Activated CD4-positive, CD25-positive, alpha-beta regulatory T cell treated with anti-CD3 and anti-CD28 coated beads, Interleukin-2, amount 50 U/mL, for 72 hours (primary cell): Measurements from ENCODE around the gene RECK.
A peak's percentile ranks its signal among the peaks of the same experiment; 100 is the strongest.
"Not testable (repeated sequence)": the region's sequence is repeated elsewhere in the genome, so short reads cannot be mapped to it uniquely, and the experiment has no call there.

Experiments
- DNase-seq: peaks from one replicate; pipeline ENCODE4 v3.0.0; 2021

Gene RECK

DNA sequence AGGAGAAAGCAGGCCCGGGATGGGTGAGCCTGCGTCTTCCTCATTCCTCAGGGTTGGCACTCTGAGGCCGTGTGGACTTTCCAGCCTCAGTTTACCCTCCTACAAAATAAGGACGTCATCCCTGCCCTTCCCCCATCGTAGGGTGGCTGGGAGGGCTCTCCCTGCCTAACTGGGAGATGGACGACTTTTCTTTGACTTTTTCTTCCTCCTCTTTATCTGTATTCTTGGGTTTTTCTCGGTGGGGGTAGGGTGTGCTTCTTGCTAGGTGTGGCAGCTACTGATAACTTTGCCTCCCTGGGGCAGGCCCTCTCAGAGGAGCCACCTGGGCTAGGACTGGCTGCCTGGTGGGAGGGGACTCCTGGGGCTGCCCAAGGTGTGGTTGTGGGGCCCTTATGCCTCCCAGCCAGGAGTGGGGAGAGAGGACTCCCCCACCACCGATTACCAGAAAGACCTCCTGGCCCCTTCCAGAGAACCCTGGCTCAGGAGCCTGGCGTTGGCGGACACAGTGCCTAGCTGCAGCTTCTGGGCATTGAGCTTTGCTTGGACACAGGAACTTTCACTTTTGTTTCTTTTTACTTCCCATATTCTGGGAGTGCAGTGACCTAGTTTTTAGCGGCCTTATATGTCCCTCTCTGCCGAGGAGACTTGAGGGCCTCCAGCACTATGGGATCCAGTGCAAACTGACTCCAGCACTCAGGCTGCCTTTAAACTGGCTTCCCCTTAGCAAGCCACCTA lies 106.0 kb downstream of the RECK start:
- no peak for DNase-seq

DNA sequence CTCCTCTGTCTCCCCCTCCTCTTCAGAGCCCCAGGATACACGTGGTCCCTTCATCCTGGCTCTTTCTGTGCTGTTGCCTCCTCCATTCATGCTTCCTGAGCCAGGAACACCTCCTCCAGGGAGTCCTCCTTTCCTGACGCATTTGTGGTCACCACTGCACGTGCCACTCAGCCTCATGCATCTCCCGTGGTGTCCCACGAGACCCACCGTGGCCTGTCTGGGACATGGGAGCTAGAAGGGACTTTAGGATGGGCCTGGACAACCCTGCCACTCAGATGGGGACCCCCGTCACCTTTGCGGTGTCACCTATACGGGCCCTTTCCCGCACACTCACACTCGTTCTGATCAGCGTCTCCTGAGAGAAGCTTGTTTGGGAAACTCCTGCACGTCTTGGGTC lies 106.5 kb downstream of the RECK start:
- no peak for DNase-seq

- DNase-seq, result no peak
Measured at GRCh38 chr9:36144309-36145232, 107.9 kb downstream of the RECK start.

DNA sequence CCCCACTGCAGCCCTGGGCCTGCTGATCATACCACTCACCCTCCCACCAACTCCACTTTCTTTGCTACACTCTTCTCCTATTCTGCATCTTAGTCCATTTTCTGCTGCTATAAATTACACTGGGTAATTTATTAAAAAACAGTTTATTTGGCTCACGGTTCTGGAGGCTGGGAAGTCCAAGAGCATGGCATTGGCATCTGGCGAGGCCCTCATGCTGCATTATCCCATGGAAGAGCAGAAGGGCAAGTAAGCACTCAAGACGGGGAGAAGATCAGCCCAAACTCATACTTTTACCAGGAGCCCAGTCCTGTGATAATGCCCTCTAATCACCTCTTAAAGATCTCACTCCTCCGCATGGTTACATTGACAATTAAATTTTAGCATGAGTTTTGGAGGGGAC lies 109.3 kb downstream of the RECK start:
- no peak for DNase-seq

DNA sequence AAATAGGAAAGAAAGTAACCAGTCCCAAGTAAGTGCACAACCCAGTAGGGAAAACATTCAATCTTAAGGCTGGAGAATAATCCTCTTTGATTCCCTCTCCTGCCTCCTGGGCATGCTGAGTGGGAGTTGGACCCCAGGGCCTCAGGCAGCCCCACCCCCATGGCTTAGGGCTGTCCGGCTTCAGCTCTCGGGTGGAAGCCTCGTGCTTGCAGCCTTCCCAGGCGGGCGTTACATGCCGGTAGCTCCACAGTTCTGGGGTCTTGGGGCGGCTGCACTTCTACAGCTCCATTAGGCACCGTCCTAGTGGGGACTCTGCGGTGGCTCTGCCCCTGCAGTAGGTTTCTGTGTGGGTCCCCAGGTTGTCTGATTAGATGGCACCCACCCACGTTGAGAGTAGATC lies 109.9 kb downstream of the RECK start:
- no peak for DNase-seq

GRCh38 chr9:36147441-36148175 lies 110.9 kb downstream of the RECK start:
- no peak for DNase-seq

DNA sequence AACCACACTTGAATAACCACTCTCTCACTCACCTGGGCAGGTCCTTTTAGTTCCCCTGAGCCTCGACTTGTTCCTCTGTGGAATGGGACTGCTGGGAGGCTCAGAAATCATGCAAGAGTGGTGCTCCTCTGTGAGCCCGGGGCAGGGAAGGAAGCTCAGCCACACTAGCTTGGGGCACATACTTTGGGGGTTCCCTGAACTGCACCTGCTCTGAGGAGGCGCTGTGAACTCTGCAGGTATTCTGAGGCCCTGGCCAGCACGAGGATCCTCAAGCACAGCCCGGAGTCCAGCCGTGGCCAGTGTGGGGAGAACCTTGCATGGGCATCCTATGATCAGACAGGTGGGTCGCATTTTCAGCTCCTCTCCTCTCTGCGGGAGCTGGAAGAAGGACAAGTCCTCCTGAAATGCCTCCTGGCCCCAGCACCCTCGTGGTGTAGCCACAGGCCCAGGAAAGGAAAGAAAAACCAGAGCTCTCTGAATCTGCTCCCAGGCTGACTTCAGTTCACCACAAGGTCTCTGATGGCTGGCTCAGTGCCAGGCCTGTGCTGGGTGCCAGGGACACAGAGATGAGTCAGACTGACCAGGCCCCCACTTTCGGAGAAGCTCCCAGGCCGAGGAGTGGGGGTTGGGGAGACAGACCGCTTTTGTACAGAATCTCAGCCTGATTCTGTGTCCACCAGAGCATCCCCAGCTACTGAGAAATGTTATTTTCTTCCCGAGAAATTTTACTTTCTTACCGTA lies 111.8 kb downstream of the RECK start:
- DNase-seq, result peak; percentile 67

DNA sequence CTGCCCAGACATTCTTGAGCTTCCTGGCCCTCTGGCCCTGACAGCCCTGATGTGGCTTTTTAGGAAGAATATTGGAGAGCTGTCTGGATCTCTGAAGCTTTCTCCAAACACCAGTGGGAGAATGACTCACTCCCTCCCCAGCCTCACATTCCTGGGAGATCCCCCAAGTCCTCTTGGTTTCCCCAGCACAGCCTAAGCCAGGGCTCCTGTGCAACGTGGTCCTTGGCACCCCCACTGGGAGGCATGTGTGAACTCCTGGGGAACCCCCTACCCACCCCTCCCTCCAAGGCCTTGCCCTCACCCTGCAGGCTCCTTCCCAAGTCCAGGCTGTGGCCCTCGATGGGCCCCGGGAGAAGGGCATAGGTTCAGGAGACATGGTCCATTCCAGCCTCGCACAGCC lies 112.5 kb downstream of the RECK start:
- no peak for DNase-seq

GRCh38 chr9:36150574-36151315 lies 114.0 kb downstream of the RECK start:
- DNase-seq, result no peak

GRCh38 chr9:36151316-36152210 lies 114.8 kb downstream of the RECK start:
- peak; percentile 72 for DNase-seq

- no peak for DNase-seq
Measured at GRCh38 chr9:36152741-36153438, 116.2 kb downstream of the RECK start.

DNA sequence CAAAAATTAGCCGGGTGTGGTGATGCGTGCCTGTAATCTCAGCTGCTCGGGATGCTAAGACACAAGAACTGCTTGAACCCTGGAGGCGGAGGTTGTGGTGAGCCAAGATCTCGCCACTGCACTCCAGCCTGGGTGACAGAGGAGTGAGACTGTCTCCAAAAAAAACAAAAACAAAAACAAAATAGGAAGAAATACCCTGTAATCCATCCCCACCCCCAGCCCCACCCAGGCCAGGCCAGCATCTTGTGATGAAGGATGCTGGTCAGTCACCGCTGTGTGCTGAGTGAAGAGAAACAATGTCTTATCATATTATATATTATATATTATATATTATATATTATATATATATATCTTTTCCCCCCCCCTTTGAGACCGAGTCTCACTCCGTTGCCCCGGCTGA lies 117.0 kb downstream of the RECK start:
- no peak for DNase-seq

DNA sequence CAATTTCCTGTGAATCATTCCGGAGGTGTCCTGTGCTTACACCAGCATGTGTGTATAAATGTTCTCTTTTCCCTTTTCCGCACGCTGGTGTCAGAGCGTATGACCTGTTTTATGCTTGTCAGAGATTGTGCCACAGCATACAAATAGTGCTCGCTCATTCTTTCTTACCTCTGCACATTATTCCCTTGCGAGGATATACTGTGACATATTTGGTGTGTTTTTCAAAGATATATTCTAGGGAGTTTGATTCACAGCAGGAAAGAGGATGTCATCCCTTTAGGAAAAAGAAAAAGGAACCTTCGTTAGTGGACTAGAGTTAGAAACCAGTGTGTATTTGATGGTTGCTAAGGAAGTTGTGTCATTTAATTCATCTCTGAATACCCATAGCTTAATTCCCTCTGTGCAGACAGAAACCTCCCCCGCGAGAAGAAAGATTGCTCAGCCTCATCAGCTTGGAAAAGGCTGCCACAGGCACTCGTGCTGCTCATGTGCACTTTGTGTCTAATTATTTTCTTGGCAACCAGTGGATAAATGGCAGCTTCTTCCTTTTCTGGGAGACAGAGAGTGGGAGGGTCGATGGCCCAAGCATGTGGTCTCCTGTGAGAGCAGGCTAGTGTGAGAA lies 117.7 kb downstream of the RECK start:
- no peak for DNase-seq

GRCh38 chr9:36156116-36156515 lies 119.4 kb downstream of the RECK start:
- no peak for DNase-seq

DNA sequence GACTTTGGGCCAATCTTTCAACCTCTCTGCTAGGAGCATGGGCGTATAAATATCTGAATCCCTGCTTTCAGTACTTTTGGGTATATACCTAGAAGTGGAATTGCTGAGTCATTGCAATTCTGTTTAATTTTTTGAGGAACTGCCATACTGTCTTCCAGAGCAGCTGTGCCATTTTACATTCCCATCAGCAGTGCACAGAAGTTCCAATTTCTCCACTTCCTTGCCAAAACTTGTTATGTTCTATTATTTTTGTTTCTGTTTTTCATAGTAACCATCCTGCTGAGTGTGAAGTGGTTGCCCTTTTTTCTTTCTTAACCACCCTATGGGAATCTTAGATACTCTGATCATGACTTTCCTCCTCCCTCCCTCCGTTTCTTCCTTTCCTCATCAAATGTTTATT lies 121.4 kb downstream of the RECK start:
- no peak for DNase-seq

GRCh38 chr9:36158917-36159316 lies 122.2 kb downstream of the RECK start:
- DNase-seq, result no peak

- DNase-seq, result not testable (repeated sequence)
Measured at GRCh38 chr9:36159509-36159908, 122.8 kb downstream of the RECK start.

DNA sequence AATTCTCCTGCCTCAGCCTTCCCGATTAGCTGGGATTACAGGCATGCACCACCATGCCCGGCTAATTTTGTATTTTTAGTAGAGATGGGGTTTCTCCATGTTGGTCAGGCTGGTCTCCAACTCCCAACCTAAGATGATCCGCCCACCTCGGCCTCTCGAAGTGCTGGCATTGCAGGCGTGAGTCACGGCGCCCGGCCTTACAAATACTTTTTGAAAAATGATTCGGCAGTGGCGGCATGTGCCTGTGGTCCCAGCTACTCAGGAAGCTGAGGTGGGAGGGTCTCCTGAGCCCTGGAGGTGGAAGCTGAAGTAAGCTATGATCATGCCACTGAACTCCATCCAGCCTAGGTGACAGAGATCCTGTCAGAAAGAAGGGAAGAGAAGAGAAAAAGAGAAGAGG lies 123.4 kb downstream of the RECK start:
- DNase-seq, result not testable (repeated sequence)

GRCh38 chr9:36161187-36161586 lies 124.5 kb downstream of the RECK start:
- DNase-seq, result no peak

- DNase-seq, result no peak
Measured at GRCh38 chr9:36162211-36162738, 125.6 kb downstream of the RECK start.
